ENCODE results near the gene USP10.

DNA sequence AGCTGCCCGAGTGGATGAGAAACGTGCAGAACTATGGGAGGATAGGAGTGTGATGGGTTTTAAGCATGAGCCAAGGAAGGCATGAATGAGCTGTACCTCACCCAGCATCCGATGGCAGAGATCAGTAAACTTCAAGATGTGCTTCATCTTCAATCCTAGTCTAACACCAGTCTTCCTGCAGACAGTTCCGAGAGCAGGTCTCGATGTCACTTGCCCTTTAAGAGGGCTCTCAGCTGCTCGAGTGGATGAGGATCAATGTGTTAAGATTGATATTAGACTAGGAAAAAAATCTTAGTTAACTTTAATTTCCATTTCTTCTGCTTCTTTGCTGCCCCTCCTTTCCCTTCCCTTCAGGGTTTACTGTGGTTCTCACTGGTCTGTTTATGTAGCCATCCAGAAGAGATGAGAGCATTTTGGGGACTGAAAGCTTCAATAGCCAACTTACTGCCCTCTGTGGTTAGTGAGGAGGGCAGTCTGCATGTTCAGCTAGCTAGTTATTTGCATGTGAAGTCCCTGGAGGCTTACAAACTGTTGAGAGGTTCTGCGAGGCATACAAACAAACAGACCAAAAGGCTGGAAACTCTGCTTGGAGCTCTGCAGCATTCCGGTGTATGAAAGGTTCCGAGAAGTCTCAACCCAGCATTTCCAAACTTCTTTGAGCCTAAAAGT lies 36.2 kb upstream of the USP10 start:
- TF ChIP-seq GATA2 (IDR thresholded peaks at IDR 0.05; ENCODE audit: low read depth, low read length) (no peak), GATA3 (IDR thresholded peaks at IDR 0.05; ENCODE audit: low read depth, low read length) (no peak)
